Lower leg skin (tissue), 4 donors: ENCODE results near the gene AMZ2. TPM values are rescaled to one million over a fixed set of nuclear protein-coding genes. Genes with fewer than 3 reads are reported as not detected.

ENCODE experiments used
- DNase-seq, 2 donors: peaks; one replicate each; pipeline ENCODE4 v3.0.0-alpha.2; 2019; ENCODE audit warnings: low spot score in 2 of 2
- H3K4me3 ChIP-seq: fragments of 200-600 bp; sonication (generic); 2 replicates; pipeline ENCODE4 v1.5.1; 2017; ENCODE audit warnings: mild to moderate bottlenecking, low read depth; ENCODE audit not compliant: poor library complexity, severe bottlenecking
- POLR2A ChIP-seq, 2 donors: fragments of 450-650 bp; IDR thresholded peaks; one replicate each; pipeline ENCODE4 v1.6.1; 2016 to 2017; ENCODE audit warnings: antibody characterized with exemption in 2 of 2, mild to moderate bottlenecking in 1 of 2, moderate library complexity in 1 of 2
- WGBS, 2 donors: methylation state at CpG; one replicate each; pipeline ENCODE4 v1.1.5; 2018; 5-methylcytosine and 5-hydroxymethylcytosine counted together
- intact Hi-C: fragments of 100-400 bp; cut with DNase I; formaldehyde crosslinking; loops from one replicate; pipeline ENCODE4 v1.15.0; 2023; ENCODE audit warnings: low total_unique reads
- total RNA-seq, 4 donors: library from RNA; depleted of rRNA; stranded (reverse); fragments of >200 nt; gene quantifications; one replicate each; pipeline ENCODE4 v1.1.0, GENCODE V29; 2016
- TF ChIP-seq, protein P1 (sequence below), 3 donors: fragments of 450-650 bp; IDR thresholded peaks; one replicate each; pipeline ENCODE4 v1.5.1; 2016; ENCODE audit warnings: antibody characterized with exemption in 3 of 3, mild to moderate bottlenecking in 3 of 3, moderate library complexity in 2 of 3

Gene AMZ2
- total RNA-seq, 4 donors from 2014 or later = 25.8 to 55.0 (median 46.2) TPM

DNA sequence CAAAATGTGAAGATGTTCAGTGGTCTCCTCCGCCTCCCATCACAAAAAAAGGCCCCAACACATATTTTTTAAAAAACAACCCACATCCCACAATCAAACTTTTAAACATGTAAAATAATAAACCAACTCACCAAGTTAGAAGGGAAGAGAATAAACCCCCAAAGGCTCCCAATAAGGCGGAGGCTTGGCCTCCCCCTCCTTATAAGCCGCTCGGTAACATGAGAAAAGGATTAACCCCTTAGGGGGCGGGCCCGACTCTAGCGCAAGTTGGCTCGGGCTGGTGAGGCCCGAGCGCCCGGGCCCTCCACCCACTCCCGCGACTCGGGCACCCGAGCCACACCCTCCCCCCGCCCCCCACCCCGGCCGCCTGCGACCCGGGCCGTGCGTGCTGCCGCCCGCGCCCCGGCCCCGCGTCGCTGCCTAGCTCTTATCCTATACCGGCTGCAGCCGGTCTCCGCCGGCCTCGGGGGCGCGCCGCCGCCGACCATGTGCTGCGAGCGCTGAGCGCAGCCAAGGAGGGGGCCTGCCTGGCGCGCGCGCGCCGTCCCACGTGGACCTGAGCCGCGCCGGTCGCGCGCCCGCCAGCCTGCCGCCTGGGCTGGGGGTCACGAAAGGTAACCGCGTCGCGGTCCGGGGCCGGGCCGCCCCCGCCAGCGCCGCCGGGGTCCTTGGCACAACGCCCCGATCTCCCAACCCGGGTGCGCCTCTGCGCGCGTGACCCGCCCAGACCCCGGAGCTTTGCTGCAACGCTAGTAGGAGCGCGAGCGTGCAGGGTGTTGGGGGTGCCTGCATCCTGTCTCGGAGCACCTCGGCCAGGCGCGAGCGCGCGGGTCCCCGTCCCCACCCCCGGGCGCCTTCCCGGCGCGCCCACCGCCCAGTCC lies 43.4 kb downstream of the AMZ2 start, which contains the start of the genes ARSG and SLC16A6:
ARSG (plus strand) TSS at position 541 of the 881 bp plus-strand sequence. CDS start 15,999 bp downstream, outside the sequence.
SLC16A6 (minus strand) TSS at position 173 of the 881 bp plus-strand sequence. CDS start 12,807 bp downstream, outside the sequence.
- TF ChIP-seq, protein P1, sequence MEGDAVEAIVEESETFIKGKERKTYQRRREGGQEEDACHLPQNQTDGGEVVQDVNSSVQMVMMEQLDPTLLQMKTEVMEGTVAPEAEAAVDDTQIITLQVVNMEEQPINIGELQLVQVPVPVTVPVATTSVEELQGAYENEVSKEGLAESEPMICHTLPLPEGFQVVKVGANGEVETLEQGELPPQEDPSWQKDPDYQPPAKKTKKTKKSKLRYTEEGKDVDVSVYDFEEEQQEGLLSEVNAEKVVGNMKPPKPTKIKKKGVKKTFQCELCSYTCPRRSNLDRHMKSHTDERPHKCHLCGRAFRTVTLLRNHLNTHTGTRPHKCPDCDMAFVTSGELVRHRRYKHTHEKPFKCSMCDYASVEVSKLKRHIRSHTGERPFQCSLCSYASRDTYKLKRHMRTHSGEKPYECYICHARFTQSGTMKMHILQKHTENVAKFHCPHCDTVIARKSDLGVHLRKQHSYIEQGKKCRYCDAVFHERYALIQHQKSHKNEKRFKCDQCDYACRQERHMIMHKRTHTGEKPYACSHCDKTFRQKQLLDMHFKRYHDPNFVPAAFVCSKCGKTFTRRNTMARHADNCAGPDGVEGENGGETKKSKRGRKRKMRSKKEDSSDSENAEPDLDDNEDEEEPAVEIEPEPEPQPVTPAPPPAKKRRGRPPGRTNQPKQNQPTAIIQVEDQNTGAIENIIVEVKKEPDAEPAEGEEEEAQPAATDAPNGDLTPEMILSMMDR (IDR thresholded peaks at IDR 0.05) = no peak
- no peak for TF ChIP-seq POLR2A (IDR thresholded peaks at IDR 0.05)
- DNase-seq = peak; percentile 48 to 87
- 1 to 2% methylated on average over 20 to 33 of the region's 96 CpGs for WGBS, 2 donors
- H3K4me3 ChIP-seq = peak within 1 kb of the TSS; percentile 50
- intact Hi-C loops = no loop called here

DNA sequence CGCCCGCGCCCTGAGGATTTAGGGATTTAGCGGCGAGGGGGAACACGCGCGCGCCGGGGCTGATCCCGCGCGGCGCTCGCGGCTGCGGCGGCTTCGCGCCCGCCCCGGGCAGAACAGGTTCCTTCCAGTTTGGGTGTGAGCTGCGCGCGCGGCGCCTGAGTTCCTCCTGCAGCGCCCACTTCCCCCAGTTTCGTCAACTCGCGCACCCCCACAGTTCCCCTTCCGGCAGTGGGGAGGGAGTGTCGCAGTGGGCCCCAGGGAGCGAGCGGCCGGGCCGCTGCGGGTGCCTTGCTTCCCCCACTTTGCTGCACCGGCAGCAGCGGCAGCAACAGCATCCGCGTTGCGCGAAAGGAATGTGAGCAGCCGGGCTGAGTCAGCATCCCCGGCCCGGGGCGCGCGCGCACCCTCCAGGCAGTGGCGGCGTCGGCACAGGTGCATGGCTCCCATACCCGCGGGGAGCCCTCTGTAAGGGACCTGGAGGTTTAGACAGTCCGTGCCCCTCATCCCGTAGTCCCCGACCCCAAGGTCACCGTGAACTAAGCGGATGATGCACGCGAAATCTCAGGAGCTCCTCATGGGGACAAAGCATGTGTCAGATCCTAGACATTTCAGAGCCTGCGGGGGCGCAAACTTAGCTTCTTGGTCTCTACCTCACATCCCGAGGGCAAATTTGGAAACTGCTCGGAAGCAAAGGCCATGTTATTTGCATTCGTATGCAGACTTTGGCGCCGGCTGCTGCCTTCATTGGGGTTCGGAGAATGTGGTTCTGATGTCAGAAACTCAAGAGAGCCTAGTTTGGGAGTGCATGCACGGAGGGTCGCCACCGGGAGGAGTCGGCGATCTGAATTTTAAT lies 44.2 kb downstream of the AMZ2 start:
- 2 to 4% methylated on average over 29 to 39 of the region's 76 CpGs for WGBS, 2 donors
- intact Hi-C loops = no loop called here

DNA sequence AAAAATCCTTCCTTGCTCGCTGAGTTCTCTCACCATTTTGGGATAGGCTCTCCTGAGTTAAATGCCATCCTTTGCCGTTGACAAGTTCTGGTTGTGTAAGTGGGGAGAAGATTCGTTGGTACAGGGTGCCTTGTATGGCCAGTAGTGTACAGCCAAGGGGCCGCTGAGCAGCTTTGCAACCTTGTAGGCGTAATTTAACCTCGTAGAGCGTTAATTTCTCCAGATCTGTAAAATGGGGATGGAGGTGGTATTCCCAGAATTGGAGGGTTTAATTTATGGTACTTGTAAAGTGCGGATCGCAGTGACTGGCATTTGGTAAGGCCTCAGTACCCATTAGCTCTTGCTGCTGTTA lies 44.8 kb downstream of the AMZ2 start:
- 56 to 58% methylated on average over 9 of the region's 9 CpGs for WGBS, 2 donors
- H3K4me3 ChIP-seq = no peak overlapping the region
- TF ChIP-seq, protein P1 (IDR thresholded peaks at IDR 0.05) = no peak
- no peak for TF ChIP-seq POLR2A (IDR thresholded peaks at IDR 0.05)

More for the DNA sequence above, 44.2 kb downstream of the AMZ2 start:
- peak; percentile 73 to 95 for DNase-seq
- H3K4me3 ChIP-seq = peak overlapping the region; percentile 50
- TF ChIP-seq, protein P1 (IDR thresholded peaks at IDR 0.05) = no peak
- TF ChIP-seq POLR2A (IDR thresholded peaks at IDR 0.05) = peak in 1 of 2 donors; percentile 2

DNA sequence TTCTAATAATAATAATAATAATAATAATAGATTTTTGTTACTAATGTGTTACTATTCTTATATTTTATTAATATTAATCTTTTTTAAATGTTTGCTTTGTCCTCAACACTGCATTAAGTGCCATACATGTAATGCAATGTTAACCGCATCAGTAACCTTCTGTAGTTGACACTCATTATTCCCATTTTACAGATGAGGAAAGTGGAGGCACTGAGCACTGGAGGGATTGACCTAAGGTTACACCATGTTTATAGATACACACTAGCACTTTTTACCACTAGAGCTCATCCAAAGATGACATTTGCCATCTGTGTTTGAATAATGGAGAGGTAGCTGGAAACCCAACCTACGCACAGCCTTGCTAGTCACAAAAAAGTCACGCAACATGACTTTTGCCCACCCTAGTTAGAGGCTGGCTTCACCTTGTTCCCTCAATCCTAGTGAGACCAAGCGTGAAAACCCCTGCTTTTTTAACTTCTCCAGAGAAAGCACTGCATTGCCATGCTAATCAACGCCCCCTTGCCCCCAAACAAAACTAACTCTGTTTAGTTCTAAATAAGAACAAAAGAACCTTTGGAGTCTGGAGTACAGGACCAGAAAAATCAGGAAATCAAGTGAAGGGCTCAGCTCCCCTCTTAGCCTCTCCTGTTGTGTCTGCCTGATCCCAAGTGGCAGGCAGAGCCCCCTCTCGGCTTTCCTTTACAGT lies 45.8 kb downstream of the AMZ2 start:
- DNase-seq = no peak
- 94 to 97% methylated on average over 6 of the region's 6 CpGs for WGBS, 2 donors
- TF ChIP-seq POLR2A (IDR thresholded peaks at IDR 0.05) = no peak
- TF ChIP-seq, protein P1 (IDR thresholded peaks at IDR 0.05) = no peak
- intact Hi-C loops = no loop called here
- H3K4me3 ChIP-seq = no peak overlapping the region

More for the DNA sequence above, 44.8 kb downstream of the AMZ2 start:
- no peak for DNase-seq
- intact Hi-C loops = no loop called here

DNA sequence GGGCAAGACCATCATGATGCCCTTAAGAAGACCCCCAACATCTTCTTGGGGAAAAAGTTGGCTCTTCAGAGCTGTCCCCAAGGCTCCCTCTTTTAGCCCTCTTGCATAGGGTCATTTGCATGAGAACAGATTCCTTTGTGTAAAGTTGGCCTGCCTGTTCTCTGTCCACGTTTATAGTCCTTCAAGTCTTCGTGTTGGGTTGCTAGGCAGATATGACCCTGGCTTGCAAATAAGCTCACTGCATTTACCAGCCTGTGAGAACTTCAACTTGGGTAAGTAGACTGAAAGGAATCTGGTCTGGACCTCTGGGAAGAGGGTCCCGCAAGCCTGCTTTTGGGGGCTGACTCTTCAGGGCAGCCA lies 46.3 kb downstream of the AMZ2 start:
- 82 to 88% methylated on average over 3 of the region's 3 CpGs for WGBS, 2 donors
- no peak overlapping the region for H3K4me3 ChIP-seq
- no peak for DNase-seq
- TF ChIP-seq POLR2A (IDR thresholded peaks at IDR 0.05) = no peak
- TF ChIP-seq, protein P1 (IDR thresholded peaks at IDR 0.05) = no peak
- intact Hi-C loops = no loop called here
